Psoas muscle (tissue), 8 donors: ENCODE results near the gene P2RX1. TPM values are rescaled to one million over a fixed set of nuclear protein-coding genes. Genes with fewer than 3 reads are reported as not detected.

Experiments
- ATAC-seq, 4 donors: fragments of 200-7000 bp; cut with Tn5 transposase; one replicate each; pipeline ENCODE4 v1.9.1; 2020; ENCODE audit warnings: moderate library complexity in 3 of 4, mild to moderate bottlenecking in 2 of 4
- DNase-seq, 2 donors: peaks; one replicate each; pipeline ENCODE4 v3.0.0-alpha.2; 2020
- H3K27ac ChIP-seq: fragments of 200-600 bp; one replicate; pipeline ENCODE4 v1.8.0; 2022
- H3K27me3 ChIP-seq, 3 donors: fragments of 200-600 bp in 1 of 3; one replicate each; pipeline versions ENCODE4 v1.6.1 to v1.8.0; 2013 to 2022; ENCODE audit warnings: low read length in 2 of 3, mild to moderate bottlenecking in 2 of 3, moderate library complexity in 1 of 3; ENCODE audit not compliant: insufficient read depth in 3 of 3
- H3K36me3 ChIP-seq, 2 donors: fragments of 200-600 bp in 1 of 2; one replicate each; pipeline versions ENCODE4 v1.6.1 to v1.8.0; 2013 to 2022; ENCODE audit warnings: low read depth in 1 of 2, mild to moderate bottlenecking in 1 of 2, moderate library complexity in 1 of 2; ENCODE audit not compliant: insufficient read depth in 1 of 2
- H3K4me1 ChIP-seq: fragments of 200-600 bp; one replicate; pipeline ENCODE4 v1.8.0; 2022
- H3K4me3 ChIP-seq: fragments of 200-600 bp; one replicate; pipeline ENCODE4 v1.8.0; 2022; ENCODE audit warnings: mild to moderate bottlenecking
- H3K9me3 ChIP-seq: fragments of 200-600 bp; one replicate; pipeline ENCODE4 v1.8.0; 2022
- WGBS, 3 donors: extraction: QIAGEN DNeasy Blood & Tissue Kit; methylation state at CpG; one replicate each; pipeline versions ENCODE4 v1.1.6 to v1.1.7; 2013; 5-methylcytosine and 5-hydroxymethylcytosine counted together
- intact Hi-C, 2 donors: fragments of 100-400 bp; cut with DNase I; formaldehyde crosslinking; loops; one replicate each; pipeline versions ENCODE4 v1.11.0 to v1.14.2; 2022
- polyA plus RNA-seq, 3 donors: library from polyadenylated mRNA; stranded (reverse); fragments of 200-250 nt; gene quantifications; one replicate each; pipeline ENCODE4 v1.2.3, GENCODE V29; 2013
- total RNA-seq, 4 donors: library from RNA; stranded (reverse); fragmentation: NEBNext Ultra II Directional in 2 of 4; extraction: Animal tissue kit (Norgen Biotek cat#: 25700) in 2 of 4; gene quantifications; one replicate each; pipeline versions ENCODE4 v1.2.1 to v1.2.4, GENCODE V29; 2021 to 2023
- TF ChIP-seq, protein P1 (sequence below): fragments of 200-600 bp; IDR thresholded peaks from one replicate; pipeline ENCODE4 v1.8.0; 2022; ENCODE audit warnings: antibody characterized with exemption
- donor health status: healthy with polysubstance abuse.
- donor health status: DM: no; HTN: no; CAD: no; lungs with moderate emphysema.
- donor health status: Bipolar disorder and iron deficiency.
- donor health status: healthy.
- donor health status: DM: yes; HTN: yes; CAD: no.
- donor health status: DM: no; HTN: no; CAD: no.
- donor health status: DM: no; HTN: no; CAD: no.
- donor health status: DM: yes; HTN: yes; CAD: no.

Gene P2RX1
- total and polyA plus RNA-seq, 7 donors, result 0.06 to 0.94 (median 0.18) TPM

- H3K4me1 ChIP-seq, result peaks cover 26% of the 10 kb centered on the region
- H3K9me3 ChIP-seq, result no peaks in the 10 kb centered on the region
- no peak for ATAC-seq
- DNase-seq, result no peak
- peaks cover 0 to 28% of the 10 kb centered on the region in 2 donors for H3K36me3 ChIP-seq
- no peaks in the 10 kb centered on the region for H3K27me3 ChIP-seq
- intact Hi-C loops, result no loop called here
- H3K27ac ChIP-seq, result no peak overlapping the region
- 91 to 95% (median 93%) methylated on average over 7 of the region's 7 CpGs for WGBS, 3 donors
- TF ChIP-seq, protein P1, sequence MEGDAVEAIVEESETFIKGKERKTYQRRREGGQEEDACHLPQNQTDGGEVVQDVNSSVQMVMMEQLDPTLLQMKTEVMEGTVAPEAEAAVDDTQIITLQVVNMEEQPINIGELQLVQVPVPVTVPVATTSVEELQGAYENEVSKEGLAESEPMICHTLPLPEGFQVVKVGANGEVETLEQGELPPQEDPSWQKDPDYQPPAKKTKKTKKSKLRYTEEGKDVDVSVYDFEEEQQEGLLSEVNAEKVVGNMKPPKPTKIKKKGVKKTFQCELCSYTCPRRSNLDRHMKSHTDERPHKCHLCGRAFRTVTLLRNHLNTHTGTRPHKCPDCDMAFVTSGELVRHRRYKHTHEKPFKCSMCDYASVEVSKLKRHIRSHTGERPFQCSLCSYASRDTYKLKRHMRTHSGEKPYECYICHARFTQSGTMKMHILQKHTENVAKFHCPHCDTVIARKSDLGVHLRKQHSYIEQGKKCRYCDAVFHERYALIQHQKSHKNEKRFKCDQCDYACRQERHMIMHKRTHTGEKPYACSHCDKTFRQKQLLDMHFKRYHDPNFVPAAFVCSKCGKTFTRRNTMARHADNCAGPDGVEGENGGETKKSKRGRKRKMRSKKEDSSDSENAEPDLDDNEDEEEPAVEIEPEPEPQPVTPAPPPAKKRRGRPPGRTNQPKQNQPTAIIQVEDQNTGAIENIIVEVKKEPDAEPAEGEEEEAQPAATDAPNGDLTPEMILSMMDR, result no peak
- no peak overlapping the region for H3K4me3 ChIP-seq
These were observed 40.9 kb downstream of the P2RX1 start for GRCh38 chr17:3875317-3875716.

DNA sequence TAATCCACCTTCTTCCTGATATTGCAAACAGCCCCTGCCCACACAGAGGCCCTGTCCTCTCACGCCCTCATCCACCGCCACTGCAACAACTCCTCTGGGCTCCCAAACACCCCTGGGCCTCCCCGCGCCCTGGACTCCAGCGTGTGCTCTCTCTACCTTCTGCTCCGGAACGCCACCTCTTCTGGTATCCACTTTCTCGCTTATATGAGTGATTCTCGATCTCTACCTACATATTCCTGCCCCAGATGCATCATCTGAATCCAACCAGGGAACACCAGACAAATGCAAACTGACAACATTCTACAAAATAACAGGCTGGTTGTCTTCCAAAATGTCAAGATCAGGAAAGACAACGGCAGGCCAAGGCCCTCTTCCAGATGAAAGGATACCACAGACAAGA is 42.4 kb downstream of the P2RX1 start:
- no peaks in the 10 kb centered on the region for H3K9me3 ChIP-seq
- no peak overlapping the region for H3K27ac ChIP-seq
- intact Hi-C loops, result no loop called here
- 90 to 96% (median 94%) methylated on average over 10 of the region's 10 CpGs for WGBS, 3 donors
- no peak overlapping the region for H3K4me3 ChIP-seq
- DNase-seq (no peak), ATAC-seq (no peak)
- H3K36me3 ChIP-seq, result peaks cover 0 to 28% of the 10 kb centered on the region in 2 donors
- peaks cover 16% of the 10 kb centered on the region for H3K4me1 ChIP-seq
- TF ChIP-seq, protein P1, result no peak
- no peaks in the 10 kb centered on the region for H3K27me3 ChIP-seq

DNA sequence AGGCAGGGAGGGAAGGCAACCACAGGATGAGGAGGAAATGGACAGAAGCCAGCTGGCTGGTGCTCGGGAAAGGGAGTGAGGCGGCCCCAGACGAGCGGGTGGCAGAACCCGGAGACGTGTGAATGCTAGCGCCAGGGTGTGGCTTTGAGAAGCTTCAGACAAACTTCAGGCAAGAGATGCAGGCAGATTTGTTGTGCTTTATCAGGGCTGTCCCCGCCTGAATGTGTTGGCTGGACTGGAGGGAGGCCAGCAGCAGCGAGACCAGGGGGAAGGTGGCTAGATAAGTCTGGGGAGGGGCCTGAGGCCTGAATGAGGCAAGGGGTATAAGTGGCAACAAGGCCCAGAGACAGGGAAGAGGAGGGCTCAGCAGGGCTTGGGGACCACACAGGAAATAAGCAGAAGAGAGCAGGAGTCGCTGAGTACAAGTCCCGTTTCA is 45.4 kb downstream of the P2RX1 start:
- TF ChIP-seq, protein P1, result no peak
- intact Hi-C loops, result no loop called here
- ATAC-seq, result no peak
- Histone ChIP-seq H3K9me3 (no peaks in the 10 kb centered on the region), H3K4me3 (no peak overlapping the region), H3K36me3 (peaks cover 0 to 28% of the 10 kb centered on the region in 2 donors), H3K27ac (no peak overlapping the region), H3K27me3 (no peaks in the 10 kb centered on the region), H3K4me1 (no peaks in the 10 kb centered on the region)
- 67 to 69% (median 68%) methylated on average over 11 of the region's 11 CpGs for WGBS, 3 donors
- DNase-seq, result no peak

- peaks cover 0 to 6% (median 0%) of the 10 kb centered on the region in 3 donors for H3K27me3 ChIP-seq
- 80 to 86% (median 81%) methylated on average over 10 to 11 of the region's 11 CpGs for WGBS, 3 donors
- peaks cover 0 to 11% of the 10 kb centered on the region in 2 donors for H3K36me3 ChIP-seq
- ATAC-seq (no peak), DNase-seq (no peak)
- H3K27ac ChIP-seq, result no peak overlapping the region
- H3K9me3 ChIP-seq, result no peaks in the 10 kb centered on the region
- H3K4me1 ChIP-seq, result no peaks in the 10 kb centered on the region
- intact Hi-C loops, result no loop called here
- TF ChIP-seq, protein P1, result no peak
- no peak overlapping the region for H3K4me3 ChIP-seq
These were observed 48.7 kb downstream of the P2RX1 start for GRCh38 chr17:3867606-3868005.

DNA sequence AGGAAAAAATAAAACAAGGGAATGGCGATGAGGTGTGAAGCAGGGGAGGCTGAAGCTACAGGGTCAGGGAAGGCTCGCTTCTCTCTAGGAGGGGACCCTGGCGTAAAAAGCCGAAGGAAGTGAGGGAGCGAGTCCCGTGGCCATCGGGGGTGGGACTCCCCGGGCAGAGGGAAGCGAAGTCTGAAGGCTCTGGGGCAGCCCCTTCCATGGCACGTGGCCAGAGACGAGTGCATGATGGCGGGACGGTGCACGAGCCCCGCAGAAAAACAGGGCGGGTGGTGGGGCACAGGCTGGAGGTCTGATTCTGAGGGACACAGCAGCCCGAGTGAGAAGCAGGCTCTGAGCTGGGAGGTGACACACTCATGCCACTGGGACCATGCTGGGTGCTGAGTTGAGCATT is 49.2 kb downstream of the P2RX1 start:
- intact Hi-C loops, result no loop called here
- 81 to 87% (median 84%) methylated on average over 17 of the region's 17 CpGs for WGBS, 3 donors
- TF ChIP-seq, protein P1, result no peak
- Histone ChIP-seq H3K4me3 (no peak overlapping the region), H3K4me1 (no peaks in the 10 kb centered on the region), H3K36me3 (peaks cover 0 to 6% of the 10 kb centered on the region in 2 donors), H3K27ac (no peak overlapping the region), H3K9me3 (no peaks in the 10 kb centered on the region), H3K27me3 (peaks cover 0 to 6% (median 0%) of the 10 kb centered on the region in 3 donors)
- no peak for ATAC-seq
- no peak for DNase-seq
